Mesendoderm (in vitro differentiated cells): ENCODE data around the gene TERF2IP.

ENCODE experiments used
- DNase-seq: peaks from one replicate; pipeline ENCODE4 v3.0.0; 2013
- H2AK5ac ChIP-seq: 2 replicates; pipeline ENCODE4 v1.6.1; 2013; ENCODE audit warnings: low read length, inconsistent platforms
- H2BK120ac ChIP-seq: 2 replicates; pipeline ENCODE4 v1.6.1; 2013; ENCODE audit warnings: low read depth, mild to moderate bottlenecking, low read length, moderate library complexity, mixed read lengths
- H2BK15ac ChIP-seq: replicated peaks from 2 replicates; pipeline ENCODE4 v1.6.1; 2013; ENCODE audit warnings: low read depth, mild to moderate bottlenecking, moderate library complexity
- H2BK5ac ChIP-seq: 2 replicates; pipeline ENCODE4 v1.6.1; 2013; ENCODE audit warnings: low read length, inconsistent platforms
- H3K18ac ChIP-seq: 2 replicates; pipeline ENCODE4 v1.6.1; 2013; ENCODE audit warnings: mild to moderate bottlenecking, low read length, mixed read lengths
- H3K23ac ChIP-seq: one replicate; pipeline ENCODE4 v1.6.1; 2013; ENCODE audit warnings: low read length
- H3K27ac ChIP-seq: 2 replicates; pipeline ENCODE4 v1.5.1; 2013; ENCODE audit warnings: low read depth, mild to moderate bottlenecking, inconsistent platforms, low read length, moderate library complexity
- H3K27me3 ChIP-seq: 2 replicates; pipeline ENCODE4 v1.6.1; 2013; ENCODE audit warnings: low read length, control low read depth, mild to moderate bottlenecking, inconsistent platforms; ENCODE audit not compliant: insufficient read depth, poor library complexity
- H3K36me3 ChIP-seq: 2 replicates; pipeline ENCODE4 v1.6.1; 2013; ENCODE audit warnings: low read length, inconsistent platforms; ENCODE audit not compliant: control insufficient read depth, insufficient read depth
- H3K4ac ChIP-seq: one replicate; pipeline ENCODE4 v1.6.1; 2013; ENCODE audit warnings: low read depth, mild to moderate bottlenecking, low read length, moderate library complexity
- H3K4me1 ChIP-seq: 2 replicates; pipeline ENCODE4 v1.6.1; 2013; ENCODE audit warnings: low read depth, low read length, inconsistent platforms; ENCODE audit not compliant: control insufficient read depth
- H3K4me2 ChIP-seq: 2 replicates; pipeline ENCODE4 v1.6.1; 2013; ENCODE audit warnings: low read length
- H3K4me3 ChIP-seq: 2 replicates; pipeline ENCODE4 v1.5.1; 2013; ENCODE audit warnings: mild to moderate bottlenecking, low read length
- H3K56ac ChIP-seq: one replicate; pipeline ENCODE4 v1.6.1; 2013; ENCODE audit warnings: low read length
- H3K79me1 ChIP-seq: 2 replicates; pipeline ENCODE4 v1.6.1; 2013; ENCODE audit warnings: low read length, inconsistent platforms
- H3K79me2 ChIP-seq: 2 replicates; pipeline ENCODE4 v1.6.1; 2013; ENCODE audit warnings: mild to moderate bottlenecking, low read length; ENCODE audit not compliant: control insufficient read depth, insufficient read depth
- H3K9ac ChIP-seq: 2 replicates; pipeline ENCODE4 v1.6.1; 2013; ENCODE audit warnings: low read length, inconsistent platforms
- H4K5ac ChIP-seq: one replicate; pipeline ENCODE4 v1.6.1; 2013; ENCODE audit warnings: low read length
- H4K8ac ChIP-seq: one replicate; pipeline ENCODE4 v1.6.1; 2013; ENCODE audit warnings: low read depth, mild to moderate bottlenecking, control low read depth, low read length, moderate library complexity
- WGBS: extraction: QIAGEN DNeasy Blood & Tissue Kit; methylation state at CpG from one replicate; pipeline ENCODE4 v1.1.7; 2013; ENCODE audit warnings: low lambda C conversion rate, missing lambda C conversion rate; ENCODE audit not compliant: insufficient coverage; ENCODE audit errors: extremely low coverage; 5-methylcytosine and 5-hydroxymethylcytosine counted together

Gene TERF2IP

GRCh38 chr16:75622761-75623605, 24.6 kb upstream of the TERF2IP start, which contains the start of gene ADAT1:
TSS of gene ADAT1 (minus strand) at chr16:75623281. CDS start at chr16:75620799, 2,482 bp downstream.
- Histone ChIP-seq H3K23ac (no peak within 1 kb of the TSS), H3K4me1 (peaks cover 6% of the 10 kb centered on the region), H2AK5ac (no peak within 1 kb of the TSS), H3K27ac (peak within 1 kb of the TSS; percentile 69), H2BK15ac (no peak within 1 kb of the TSS), H3K56ac (peak within 1 kb of the TSS; percentile 91), H3K4ac (no peak within 1 kb of the TSS), H3K9ac (peak within 1 kb of the TSS; percentile 81), H3K4me3 (peak within 1 kb of the TSS; percentile 49), H4K5ac (no peak within 1 kb of the TSS), H3K36me3 (peaks cover 17% of the 10 kb centered on the region), H2BK5ac (peak within 1 kb of the TSS; percentile 5), H2BK120ac (no peak within 1 kb of the TSS), H3K79me1 (peaks cover 7% of the 10 kb centered on the region), H3K4me2 (peak within 1 kb of the TSS; percentile 61), H3K27me3 (no peaks in the 10 kb centered on the region), H4K8ac (no peak within 1 kb of the TSS), H3K18ac (peak within 1 kb of the TSS; percentile 35), H3K79me2 (peaks cover 5% of the 10 kb centered on the region)
- DNase-seq = peak; percentile 100
- no CpG with 5 or more reads among the region's 62 CpGs for WGBS

- peaks cover 6% of the 10 kb centered on the region for H3K4me1 ChIP-seq
- H3K36me3 ChIP-seq = peaks cover 31% of the 10 kb centered on the region
- no peak overlapping the region for H2BK5ac ChIP-seq
- H3K23ac ChIP-seq = no peak overlapping the region
- peaks cover 7% of the 10 kb centered on the region for H3K79me1 ChIP-seq
- no peak overlapping the region for H3K4me2 ChIP-seq
- no peaks in the 10 kb centered on the region for H3K27me3 ChIP-seq
- DNase-seq = peak; percentile 87
- no peak overlapping the region for H3K56ac ChIP-seq
- H4K5ac ChIP-seq = no peak overlapping the region
- no peak overlapping the region for H3K18ac ChIP-seq
- no peak overlapping the region for H3K4ac ChIP-seq
- no peak overlapping the region for H3K4me3 ChIP-seq
- no CpG with 5 or more reads among the region's 4 CpGs for WGBS
- no peak overlapping the region for H2BK15ac ChIP-seq
- H2AK5ac ChIP-seq = no peak overlapping the region
- H3K79me2 ChIP-seq = peaks cover 5% of the 10 kb centered on the region
- no peak overlapping the region for H3K9ac ChIP-seq
- no peak overlapping the region for H4K8ac ChIP-seq
- H2BK120ac ChIP-seq = no peak overlapping the region
- peak overlapping the region; percentile 17 for H3K27ac ChIP-seq
Observed at GRCh38 chr16:75624921-75625334, 22.6 kb upstream of the TERF2IP start.

- WGBS = no CpG with 5 or more reads among the region's 4 CpGs
- Histone ChIP-seq H2BK15ac (no peak overlapping the region), H3K27ac (no peak overlapping the region), H2BK5ac (no peak overlapping the region), H3K4me1 (peaks cover 6% of the 10 kb centered on the region), H3K4me2 (no peak overlapping the region), H3K56ac (no peak overlapping the region), H3K79me1 (peaks cover 5% of the 10 kb centered on the region), H4K5ac (no peak overlapping the region), H4K8ac (no peak overlapping the region), H3K4me3 (no peak overlapping the region), H2BK120ac (no peak overlapping the region), H3K79me2 (peaks cover 5% of the 10 kb centered on the region), H3K23ac (no peak overlapping the region), H3K4ac (no peak overlapping the region), H3K36me3 (peaks cover 38% of the 10 kb centered on the region), H2AK5ac (no peak overlapping the region), H3K27me3 (no peaks in the 10 kb centered on the region), H3K9ac (no peak overlapping the region), H3K18ac (no peak overlapping the region)
- no peak for DNase-seq
Observed at GRCh38 chr16:75626806-75627205, 20.8 kb upstream of the TERF2IP start.

GRCh38 chr16:75627851-75628250, 19.7 kb upstream of the TERF2IP start:
- Histone ChIP-seq H3K27me3 (no peaks in the 10 kb centered on the region), H2BK15ac (no peak overlapping the region), H3K79me2 (no peaks in the 10 kb centered on the region), H3K56ac (no peak overlapping the region), H4K8ac (no peak overlapping the region), H2BK5ac (no peak overlapping the region), H3K79me1 (no peaks in the 10 kb centered on the region), H2BK120ac (no peak overlapping the region), H3K9ac (no peak overlapping the region), H3K23ac (no peak overlapping the region), H2AK5ac (no peak overlapping the region), H3K18ac (no peak overlapping the region), H3K36me3 (peaks cover 42% of the 10 kb centered on the region), H3K27ac (no peak overlapping the region), H3K4me2 (no peak overlapping the region), H3K4me3 (no peak overlapping the region), H3K4ac (no peak overlapping the region), H4K5ac (no peak overlapping the region), H3K4me1 (peaks cover 2% of the 10 kb centered on the region)
- WGBS = no CpG with 5 or more reads among the region's 3 CpGs
- no peak for DNase-seq

- H3K23ac ChIP-seq = no peak overlapping the region
- peaks cover 2% of the 10 kb centered on the region for H3K4me1 ChIP-seq
- no peak overlapping the region for H4K8ac ChIP-seq
- no peaks in the 10 kb centered on the region for H3K79me2 ChIP-seq
- H2AK5ac ChIP-seq = no peak overlapping the region
- no peak overlapping the region for H2BK120ac ChIP-seq
- WGBS = no CpG with 5 or more reads among the region's 4 CpGs
- no peak overlapping the region for H3K18ac ChIP-seq
- no peak overlapping the region for H2BK5ac ChIP-seq
- H3K4me2 ChIP-seq = no peak overlapping the region
- H2BK15ac ChIP-seq = no peak overlapping the region
- no peak overlapping the region for H3K4me3 ChIP-seq
- peaks cover 42% of the 10 kb centered on the region for H3K36me3 ChIP-seq
- H3K79me1 ChIP-seq = no peaks in the 10 kb centered on the region
- no peak overlapping the region for H3K56ac ChIP-seq
- no peaks in the 10 kb centered on the region for H3K27me3 ChIP-seq
- H3K27ac ChIP-seq = no peak overlapping the region
- DNase-seq = no peak
- no peak overlapping the region for H4K5ac ChIP-seq
- H3K9ac ChIP-seq = no peak overlapping the region
- H3K4ac ChIP-seq = no peak overlapping the region
Observed at GRCh38 chr16:75628351-75628750, 19.2 kb upstream of the TERF2IP start.
